Measurements from ENCODE around the gene TEX54.
"Not testable (repeated sequence)": the region's sequence is repeated elsewhere in the genome, so short reads cannot be mapped to it uniquely, and the experiment has no call there.

TEX54 gene

GRCh38 chr11:62850911-62851806, 18.5 kb upstream of the TEX54 start:
- in situ Hi-C loops (cut with HindIII; ENCODE audit: low sequenced_read_pairs) = no loop called here
- TF ChIP-seq CTCF (IDR thresholded peaks at IDR 0.05; ENCODE audit: low read depth, low read length, missing control alignments) = no peak
- DNase-seq (ENCODE audit: low read depth) = no peak
- H3K4me3 ChIP-seq (ENCODE audit: low read depth, low read length) = no peak overlapping the region

- no peak for TF ChIP-seq CTCF (IDR thresholded peaks at IDR 0.05; ENCODE audit: low read depth, low read length, missing control alignments)
- no peak for DNase-seq (ENCODE audit: low read depth)
- in situ Hi-C loops (cut with HindIII; ENCODE audit: low sequenced_read_pairs) = no loop called here
- H3K4me3 ChIP-seq (ENCODE audit: low read depth, low read length) = no peak overlapping the region
These were observed 15.2 kb upstream of the TEX54 start for GRCh38 chr11:62847767-62848314.

GRCh38 chr11:62846177-62846576, 13.5 kb upstream of the TEX54 start:
- DNase-seq (ENCODE audit: low read depth) = no peak
- in situ Hi-C loops (cut with HindIII; ENCODE audit: low sequenced_read_pairs) = no loop called here
- TF ChIP-seq CTCF (IDR thresholded peaks at IDR 0.05; ENCODE audit: low read depth, low read length, missing control alignments) = no peak
- no peak overlapping the region for H3K4me3 ChIP-seq (ENCODE audit: low read depth, low read length)

DNA sequence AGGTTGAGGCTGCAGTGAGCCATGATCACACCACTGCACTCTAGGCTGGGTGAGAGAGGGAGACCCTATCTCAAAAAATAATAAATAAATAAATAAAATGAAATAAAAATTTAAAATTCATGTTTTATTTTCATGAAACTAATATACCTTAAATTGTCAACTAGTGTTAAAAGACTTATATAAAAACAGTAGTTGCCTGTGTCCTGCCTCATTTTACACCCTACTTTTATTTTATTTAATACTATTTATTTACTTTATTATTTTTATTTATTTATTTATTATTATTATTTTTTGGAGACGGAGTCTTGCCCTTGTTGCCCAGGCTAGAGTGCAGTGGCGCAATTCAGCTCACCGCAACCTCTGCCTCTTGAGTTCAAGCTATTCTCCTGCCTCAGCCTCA, 11.5 kb upstream of the TEX54 start:
- in situ Hi-C loops (cut with HindIII; ENCODE audit: low sequenced_read_pairs) = no loop called here
- no peak overlapping the region for H3K4me3 ChIP-seq (ENCODE audit: low read depth, low read length)
- no peak for TF ChIP-seq CTCF (IDR thresholded peaks at IDR 0.05; ENCODE audit: low read depth, low read length, missing control alignments)
- no peak for DNase-seq (ENCODE audit: low read depth)

DNA sequence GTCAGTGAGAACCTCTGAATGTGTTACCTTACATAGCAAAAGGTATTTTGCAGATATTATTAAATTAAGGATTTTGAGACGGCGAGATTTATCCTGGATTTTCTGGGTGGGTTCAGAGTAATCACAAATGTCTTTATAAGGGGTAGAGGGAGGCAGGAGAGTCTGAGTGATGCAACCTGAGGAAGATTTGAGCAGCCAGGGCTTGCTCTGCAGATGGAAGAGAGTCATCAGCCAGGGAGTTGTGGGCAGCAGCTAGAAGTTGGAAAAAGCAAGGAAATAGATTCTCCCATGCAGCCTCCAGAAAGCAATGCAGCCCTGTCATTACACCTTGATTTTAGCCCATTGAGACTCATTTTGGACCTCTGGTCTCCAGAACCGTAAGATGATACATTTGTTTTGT, 10.8 kb upstream of the TEX54 start:
- H3K4me3 ChIP-seq (ENCODE audit: low read depth, low read length) = no peak overlapping the region
- no peak for DNase-seq (ENCODE audit: low read depth)
- in situ Hi-C loops (cut with HindIII; ENCODE audit: low sequenced_read_pairs) = no loop called here
- TF ChIP-seq CTCF (IDR thresholded peaks at IDR 0.05; ENCODE audit: low read depth, low read length, missing control alignments) = no peak

GRCh38 chr11:62842891-62843290, 10.2 kb upstream of the TEX54 start:
- H3K4me3 ChIP-seq (ENCODE audit: low read depth, low read length); in situ Hi-C loops (cut with HindIII; ENCODE audit: low sequenced_read_pairs); DNase-seq (ENCODE audit: low read depth): not testable (repeated sequence)

DNA sequence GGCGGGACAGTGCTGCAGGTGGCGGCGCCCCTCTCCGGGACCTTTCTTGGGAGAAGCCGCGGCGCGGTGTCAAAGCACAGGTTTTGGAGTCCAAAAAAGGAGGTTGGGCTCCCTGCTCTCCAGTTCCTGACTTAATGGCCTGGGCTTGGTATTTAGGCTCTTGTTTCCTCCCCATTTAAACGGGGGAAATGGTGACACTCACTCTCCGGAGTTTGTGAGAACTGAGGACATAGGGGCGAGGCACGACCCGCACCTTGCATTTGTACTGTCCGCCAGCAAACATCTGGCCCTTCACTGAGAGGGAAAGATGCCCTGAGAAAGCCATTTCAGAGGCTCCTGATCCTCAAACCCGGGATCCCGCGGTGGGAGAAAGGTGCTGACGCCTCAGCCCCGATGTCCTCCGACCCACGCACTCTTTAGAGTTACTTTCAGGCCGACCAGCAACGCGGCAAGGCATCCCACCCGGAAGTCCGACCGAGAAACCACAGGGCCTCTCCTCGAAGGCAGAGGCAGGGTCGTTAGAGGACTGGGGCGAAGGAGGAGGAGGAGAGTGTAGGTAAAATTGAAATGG, 9.6 kb upstream of the TEX54 start:
- no peak for DNase-seq (ENCODE audit: low read depth)
- H3K4me3 ChIP-seq (ENCODE audit: low read depth, low read length) = peak overlapping the region; percentile 26
- no peak for TF ChIP-seq CTCF (IDR thresholded peaks at IDR 0.05; ENCODE audit: low read depth, low read length, missing control alignments)
- in situ Hi-C loops (cut with HindIII; ENCODE audit: low sequenced_read_pairs) = no loop called here

Data from astrocyte of the cerebellum (primary cell).